NK-92 (cell line): ENCODE results near the gene SLC2A14.
"Not testable (repeated sequence)": the region's sequence is repeated elsewhere in the genome, so short reads cannot be mapped to it uniquely, and the experiment has no call there.

Source experiments
- DNase-seq: peaks from one replicate; lab custom pipeline; 2025; ENCODE audit not compliant: unreplicated experiment; lab: John Stamatoyannopoulos, UW

Gene SLC2A14

DNA sequence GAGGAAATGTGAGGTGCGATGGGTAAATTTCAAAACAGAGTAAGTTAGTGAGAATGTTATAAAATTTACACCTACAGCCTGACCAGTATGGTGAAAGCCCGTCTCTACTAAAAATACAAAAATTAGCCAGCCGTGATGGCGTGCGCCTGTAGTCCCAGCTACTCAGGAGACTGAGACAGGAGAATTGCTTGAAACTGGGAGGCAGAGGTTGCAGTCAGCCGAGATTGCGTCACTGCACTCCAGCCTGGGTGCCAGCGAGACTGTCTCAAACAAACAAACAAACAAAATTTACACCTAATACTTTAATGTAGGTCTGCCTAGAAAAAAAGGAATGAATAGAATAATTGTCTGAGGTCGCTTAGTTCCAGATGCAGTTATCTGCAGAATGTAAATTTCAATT lies 37.6 kb downstream of the SLC2A14 start:
- no peak for DNase-seq

DNA sequence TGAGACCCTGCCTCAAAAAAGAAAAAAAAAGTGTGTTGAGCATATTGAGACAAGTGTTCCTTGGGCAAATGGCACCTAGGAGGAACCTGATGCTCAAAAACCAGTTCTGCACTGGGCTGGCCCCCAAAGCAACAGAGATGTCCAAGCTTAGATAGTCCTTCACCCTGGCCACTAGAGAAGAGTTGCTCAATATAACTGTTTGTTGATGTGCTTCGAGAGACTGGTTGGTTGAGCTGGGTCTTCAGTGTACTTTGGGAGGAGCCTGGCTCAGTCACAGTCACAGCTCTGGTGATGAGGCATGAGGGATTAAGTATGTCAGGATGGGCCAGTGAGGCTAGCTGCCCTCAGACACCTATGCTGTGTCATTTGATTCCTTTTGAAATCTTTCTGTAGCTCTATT lies 38.0 kb downstream of the SLC2A14 start:
- no peak for DNase-seq

DNA sequence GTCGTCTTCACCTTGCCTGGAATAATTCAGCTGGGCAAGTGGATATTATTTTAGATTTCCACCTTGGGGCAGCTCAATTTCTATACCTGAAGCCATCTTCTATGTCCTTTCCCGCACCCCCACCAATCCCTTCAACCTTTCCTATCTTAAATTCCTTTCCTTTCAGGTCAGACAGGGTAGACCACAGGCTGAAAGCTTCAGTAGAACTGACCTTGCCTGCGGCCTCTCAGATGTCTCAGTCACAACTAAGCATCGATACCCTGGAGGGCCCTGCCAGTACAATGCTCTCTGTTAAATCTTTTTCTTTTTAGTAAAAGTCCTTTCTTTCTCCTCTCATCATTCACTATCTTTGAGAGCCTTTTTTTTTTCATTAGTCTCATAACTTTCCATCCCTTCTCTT lies 38.9 kb downstream of the SLC2A14 start:
- no peak for DNase-seq

DNA sequence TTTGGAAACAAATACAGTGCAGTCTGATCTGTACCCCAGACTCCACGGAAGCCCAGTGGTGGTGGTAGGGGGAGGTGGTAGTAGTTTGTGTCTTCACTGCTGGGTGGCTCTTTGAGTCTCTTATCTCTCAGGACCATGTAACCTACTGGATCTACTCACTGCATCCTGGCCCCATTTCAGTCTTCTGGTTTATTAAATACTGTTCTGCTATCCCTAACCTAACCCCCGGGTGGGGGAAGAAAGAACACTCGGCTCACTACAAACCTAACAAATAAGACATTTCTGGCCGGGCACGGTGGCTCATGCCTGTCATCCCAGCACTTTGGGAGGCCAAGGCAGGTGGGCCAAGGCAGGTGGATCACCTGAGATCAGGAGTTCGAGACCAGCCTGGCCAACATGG lies 39.5 kb downstream of the SLC2A14 start:
- not testable (repeated sequence) for DNase-seq

DNA sequence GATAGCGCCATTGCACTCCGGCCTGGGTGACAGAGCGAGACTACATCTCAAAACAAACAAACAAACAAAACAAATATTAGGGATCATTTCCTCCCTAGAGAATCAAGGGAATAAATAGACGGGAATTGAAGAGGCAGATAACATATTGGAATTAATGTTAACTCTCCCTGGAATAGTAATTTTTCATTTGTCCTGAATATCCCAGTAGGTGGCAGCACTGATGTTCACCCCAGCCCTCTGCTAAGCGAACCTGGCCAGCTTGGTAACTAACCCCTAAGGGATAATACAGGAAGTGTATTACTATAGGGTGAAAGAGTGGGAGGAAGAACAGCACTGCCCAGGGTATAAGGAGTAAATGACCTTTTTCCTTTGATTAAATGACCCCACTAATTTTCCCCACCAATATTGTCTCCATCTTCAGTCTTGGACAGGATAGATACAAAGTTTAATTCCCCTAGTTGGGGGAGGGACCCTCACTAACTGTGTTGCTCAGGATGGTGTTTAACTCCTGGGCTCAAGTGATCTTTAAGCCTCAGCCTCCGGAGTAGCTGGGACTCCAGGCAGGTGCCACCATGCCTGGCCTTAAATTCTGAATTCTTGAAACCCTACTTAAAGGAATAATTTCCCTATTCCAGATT lies 40.5 kb downstream of the SLC2A14 start:
- DNase-seq, result no peak

DNA sequence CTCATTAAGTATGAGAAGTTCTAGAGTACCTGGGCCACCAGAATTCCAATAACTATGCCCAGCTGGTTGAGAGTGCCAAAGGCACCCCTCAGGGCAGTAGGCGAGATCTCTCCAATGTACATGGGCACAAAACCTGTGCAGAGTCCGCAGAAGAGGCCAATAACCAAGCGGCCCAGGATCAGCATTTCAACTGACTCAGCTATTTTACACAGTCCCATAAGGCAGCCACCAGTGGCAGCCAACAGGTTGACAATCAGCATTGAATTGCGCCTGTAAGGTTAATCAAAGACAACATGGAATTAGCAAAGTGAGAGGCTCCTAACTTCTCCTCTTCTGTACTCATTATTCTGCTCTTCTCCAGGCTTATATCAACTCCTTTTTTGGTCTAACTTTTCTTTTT lies 43.0 kb downstream of the SLC2A14 start:
- DNase-seq, result not testable (repeated sequence)

DNA sequence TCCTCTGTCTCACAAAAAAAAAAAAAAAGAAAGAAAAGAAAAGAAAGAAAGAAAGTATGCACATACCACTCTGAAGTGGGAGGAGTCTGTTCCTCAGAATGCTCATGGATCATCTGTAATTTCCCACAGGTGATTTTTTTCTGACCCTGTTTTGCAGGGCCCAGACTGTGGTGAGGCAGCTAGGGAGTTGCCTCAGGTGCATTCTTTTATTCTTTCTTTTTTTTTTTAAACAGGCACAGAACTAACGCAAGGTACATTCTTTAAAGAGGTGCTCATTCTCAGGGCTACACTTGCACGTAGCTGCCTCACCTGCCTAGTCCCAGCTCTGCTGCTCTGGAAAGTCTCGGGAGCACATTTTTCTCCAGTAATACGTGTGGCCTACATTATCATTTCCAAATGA lies 47.0 kb downstream of the SLC2A14 start:
- DNase-seq, result not testable (repeated sequence)

DNA sequence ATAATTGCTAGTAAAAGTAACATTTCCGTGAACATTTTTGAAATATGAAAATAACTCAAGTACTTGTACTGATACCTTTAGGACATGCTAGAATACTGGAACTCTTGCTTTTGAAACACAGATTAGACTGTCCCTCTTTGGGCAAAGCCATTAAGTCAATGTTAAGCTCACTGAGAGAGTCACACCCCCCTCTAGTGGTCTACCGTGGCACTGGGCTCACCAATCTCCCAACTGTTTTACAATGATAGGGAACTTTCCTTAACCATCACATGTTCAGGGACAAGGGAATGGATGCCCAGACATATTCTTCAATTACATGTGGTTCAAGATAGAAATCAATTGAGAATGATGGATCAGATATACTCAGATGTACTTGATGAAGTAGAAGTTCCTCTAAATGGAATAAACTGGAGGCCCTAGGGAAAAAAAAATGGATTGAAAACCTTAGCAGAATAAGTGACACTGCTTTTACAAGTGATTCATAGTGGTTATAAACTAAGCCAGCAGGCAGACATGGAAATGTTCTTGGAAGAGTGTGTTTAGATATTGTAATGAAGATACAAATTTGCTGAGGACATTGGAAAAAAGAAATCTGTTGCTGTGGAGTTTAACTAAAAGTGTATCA lies 65.7 kb downstream of the SLC2A14 start:
- DNase-seq, result no peak

DNA sequence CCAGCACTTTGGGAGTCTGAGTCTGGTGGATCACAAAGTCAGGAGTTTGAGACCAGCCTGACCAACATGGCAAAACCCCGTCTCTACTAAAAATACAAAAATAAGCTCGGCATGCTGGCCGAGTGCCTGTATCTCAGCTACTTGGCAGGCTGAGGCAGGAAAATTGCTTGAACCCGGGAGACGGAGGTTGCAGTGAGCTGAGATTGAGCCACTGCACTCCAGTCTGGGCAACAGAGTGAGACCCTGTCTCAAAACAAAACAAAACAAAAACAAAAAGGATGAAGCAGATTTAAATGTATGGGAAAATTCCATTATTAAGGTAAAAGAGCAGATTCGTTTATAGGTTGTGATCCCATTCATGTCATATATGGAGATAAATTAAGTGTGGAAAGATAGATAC lies 66.4 kb downstream of the SLC2A14 start:
- DNase-seq, result not testable (repeated sequence)

DNA sequence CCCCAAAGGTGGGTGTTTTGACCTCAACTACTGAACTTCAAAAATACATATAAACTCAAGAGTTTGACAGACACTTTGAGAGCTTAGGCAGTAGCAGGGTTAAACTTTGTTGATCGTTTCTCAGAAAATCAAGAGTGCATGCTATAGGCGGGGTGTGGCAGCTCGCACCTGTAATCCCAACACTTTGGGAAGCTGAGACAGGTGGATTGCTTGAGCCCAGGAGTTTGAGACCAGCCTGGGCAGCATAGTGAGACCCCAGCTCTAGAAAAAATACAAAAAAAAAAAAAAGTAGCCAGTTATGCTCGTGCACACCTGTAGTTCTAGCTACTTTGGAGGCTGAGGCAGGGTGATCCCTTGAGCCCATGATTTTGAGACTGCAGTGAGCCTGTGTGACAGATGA lies 71.3 kb downstream of the SLC2A14 start:
- DNase-seq, result no peak

DNA sequence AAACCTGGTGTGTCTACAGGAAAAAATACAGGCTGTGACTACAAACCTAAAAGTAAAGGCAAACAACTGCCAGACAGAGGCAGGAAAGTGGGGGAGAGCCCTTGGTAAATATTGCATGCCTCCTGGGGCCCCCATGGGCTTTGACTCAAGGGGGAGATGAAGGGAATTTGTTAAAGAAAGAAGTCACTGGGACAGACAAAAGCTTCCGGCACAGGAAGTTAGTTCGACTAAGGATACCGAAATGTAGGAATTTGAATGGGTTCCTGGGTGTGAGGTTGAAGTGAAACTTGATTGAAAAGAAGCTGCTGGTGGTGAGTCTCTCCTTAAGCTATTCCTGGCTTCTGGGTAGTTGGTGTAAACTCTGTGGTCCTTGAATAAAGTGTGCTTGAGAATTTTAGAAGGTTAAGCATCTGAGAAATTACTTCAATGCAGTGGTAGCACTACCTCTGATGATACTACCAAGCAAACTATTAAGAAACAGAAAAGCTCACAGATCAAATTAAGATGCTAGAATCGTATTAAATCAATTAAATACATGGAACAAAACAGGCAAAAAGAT lies 73.9 kb downstream of the SLC2A14 start:
- DNase-seq, result not testable (repeated sequence)

DNA sequence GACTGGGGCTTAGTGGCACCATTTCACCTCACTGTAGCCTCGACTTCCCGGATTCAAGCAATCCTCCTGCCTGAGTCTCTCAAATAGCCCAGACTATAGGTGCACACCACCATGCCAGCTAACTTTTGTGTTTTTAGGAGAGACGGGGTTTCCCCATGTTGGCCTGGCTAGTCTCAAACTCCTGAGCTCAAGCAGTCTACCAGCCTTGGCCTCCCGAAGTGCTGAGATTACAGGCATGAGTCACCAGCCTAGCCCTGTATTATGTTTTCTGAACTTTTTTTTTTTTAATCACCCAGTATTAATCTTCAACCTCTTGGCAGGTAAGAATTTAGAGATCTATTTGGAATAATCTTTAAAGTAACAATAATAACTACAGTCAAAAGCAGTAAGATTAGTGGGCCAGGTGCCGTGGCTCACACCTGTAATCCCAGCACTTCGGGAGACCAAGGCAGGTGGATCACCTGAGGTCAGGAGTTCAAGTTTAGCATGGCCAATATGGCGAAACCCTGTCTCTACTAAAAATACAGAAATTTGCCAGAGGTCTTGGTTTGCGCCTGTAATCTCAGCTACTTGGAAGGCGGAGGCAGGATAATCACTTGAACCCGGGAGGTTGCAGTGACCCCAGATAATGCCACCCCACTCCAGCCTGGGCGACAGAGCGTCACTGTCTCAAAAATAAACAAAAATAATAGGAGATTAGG lies 74.9 kb downstream of the SLC2A14 start:
- DNase-seq, result no peak

DNA sequence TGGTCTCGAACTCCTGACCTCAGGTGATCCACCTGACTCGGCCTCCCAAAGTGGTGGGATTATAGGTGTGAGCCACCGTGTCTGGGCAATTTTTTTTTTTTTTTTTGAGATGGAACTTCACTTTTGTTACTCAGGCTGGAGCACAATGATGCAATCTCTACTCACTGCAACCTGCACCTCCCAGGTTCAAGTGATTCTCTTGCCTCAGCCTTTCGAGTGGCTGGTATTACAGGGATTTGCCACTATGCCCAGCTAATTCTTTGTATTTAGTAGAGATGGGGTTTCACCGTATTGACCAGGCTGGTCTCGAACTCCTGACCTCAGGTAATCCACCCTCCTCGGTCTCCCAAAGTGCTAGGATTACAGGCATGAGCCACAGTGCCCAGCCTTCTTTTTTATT lies 75.4 kb downstream of the SLC2A14 start:
- DNase-seq, result not testable (repeated sequence)

DNA sequence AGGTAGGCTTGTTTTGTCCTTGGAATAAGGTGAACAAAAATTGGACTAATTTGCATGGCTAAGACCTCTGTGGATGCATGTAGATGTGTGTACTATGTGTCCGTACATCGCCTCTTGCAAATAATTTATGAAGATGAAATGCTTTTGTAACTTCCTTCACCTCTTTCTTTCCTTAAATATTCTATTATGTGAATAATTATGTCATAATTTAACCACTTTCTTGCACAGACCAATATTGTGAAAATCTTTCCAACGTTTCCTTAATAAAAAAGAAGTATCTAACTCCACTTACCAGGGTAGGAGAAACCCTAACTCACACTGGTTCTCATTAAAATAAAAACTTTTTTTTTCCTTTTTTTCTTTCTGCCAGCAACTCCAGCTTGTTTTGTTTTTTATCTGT lies 79.5 kb downstream of the SLC2A14 start:
- DNase-seq, result no peak

DNA sequence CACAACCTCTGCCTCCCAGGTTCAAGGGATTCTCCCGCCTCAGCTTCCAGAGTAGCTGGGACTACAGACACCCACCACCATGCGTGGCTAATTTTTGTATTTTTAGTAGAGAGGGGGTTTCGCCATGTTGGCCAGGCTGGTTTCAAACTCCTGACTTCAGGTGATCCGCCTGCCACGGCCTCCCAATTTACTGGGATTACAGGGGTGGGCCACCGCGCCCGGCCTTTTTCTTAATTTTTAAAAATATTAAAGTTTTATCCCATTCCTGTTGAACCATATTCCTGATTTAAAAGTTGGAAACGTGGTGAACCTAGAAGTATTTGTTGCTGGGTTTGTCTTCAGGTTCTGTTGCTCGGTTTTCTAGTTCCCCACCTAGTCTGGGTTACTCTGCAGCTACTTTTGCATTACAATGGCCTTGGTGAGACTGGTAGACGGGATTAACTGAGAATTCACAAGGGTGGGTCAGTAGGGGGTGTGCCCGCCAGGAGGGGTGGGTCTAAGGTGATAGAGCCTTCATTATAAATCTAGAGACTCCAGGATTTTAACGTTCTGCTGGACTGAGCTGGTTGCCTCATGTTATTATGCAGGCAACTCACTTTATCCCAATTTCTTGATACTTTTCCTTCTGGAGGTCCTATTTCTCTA lies 83.7 kb downstream of the SLC2A14 start, which contains the start of gene NANOG:
TSS of gene NANOG (plus strand) at position 519 of the 645 bp plus-strand sequence. CDS start 213 bp downstream, outside the sequence.
- not testable (repeated sequence) for DNase-seq

DNA sequence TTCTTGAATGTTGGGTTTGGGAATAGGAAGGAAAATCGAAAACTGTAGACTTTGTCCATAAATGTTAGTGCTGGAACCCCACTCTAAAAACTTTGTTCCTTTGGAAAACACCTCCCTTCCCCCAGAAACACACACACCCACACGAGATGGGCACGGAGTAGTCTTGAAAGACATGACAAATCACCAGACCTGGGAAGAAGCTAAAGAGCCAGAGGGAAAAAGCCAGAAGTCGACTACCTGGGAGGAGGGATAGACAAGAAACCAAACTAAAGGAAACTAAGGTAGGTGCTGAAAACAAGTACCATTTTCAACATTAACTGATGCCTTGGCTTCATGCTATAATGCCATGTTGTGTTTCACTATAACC lies 84.4 kb downstream of the SLC2A14 start:
- DNase-seq, result no peak

DNA sequence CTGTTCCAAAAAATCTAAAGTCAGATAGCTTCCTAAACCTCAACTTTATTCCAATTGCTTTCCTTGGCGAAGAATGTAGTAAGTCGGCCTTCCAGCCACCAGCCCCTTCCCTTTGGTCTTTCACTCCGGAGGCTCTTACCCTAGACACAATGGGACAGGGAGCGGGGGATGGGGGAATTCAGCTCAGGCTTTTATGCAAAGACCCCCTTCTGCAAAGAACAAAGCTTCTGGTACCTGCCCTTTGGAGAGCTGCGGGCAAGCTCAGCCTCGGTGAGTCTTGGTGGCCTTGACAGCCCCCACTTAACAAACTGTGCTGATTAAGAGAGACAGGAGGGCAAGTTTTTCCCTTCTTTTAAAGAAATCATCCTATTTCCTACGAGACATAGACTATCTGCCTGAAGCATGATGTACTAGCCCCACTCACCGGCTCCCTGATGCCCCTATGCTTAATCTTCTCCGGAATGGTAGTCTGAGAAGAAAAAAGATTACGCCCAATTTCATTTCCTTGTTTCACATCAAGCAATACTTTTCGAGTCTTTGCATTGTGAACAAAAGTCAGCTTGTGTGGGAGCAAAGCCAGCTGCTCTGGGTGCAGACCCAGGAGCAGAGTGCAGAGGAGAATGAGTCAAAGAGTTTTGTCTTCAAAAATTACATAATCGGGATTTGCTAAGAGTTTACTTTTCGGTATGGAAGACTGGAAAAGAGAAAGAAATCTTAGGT lies 85.0 kb downstream of the SLC2A14 start:
- no peak for DNase-seq

DNA sequence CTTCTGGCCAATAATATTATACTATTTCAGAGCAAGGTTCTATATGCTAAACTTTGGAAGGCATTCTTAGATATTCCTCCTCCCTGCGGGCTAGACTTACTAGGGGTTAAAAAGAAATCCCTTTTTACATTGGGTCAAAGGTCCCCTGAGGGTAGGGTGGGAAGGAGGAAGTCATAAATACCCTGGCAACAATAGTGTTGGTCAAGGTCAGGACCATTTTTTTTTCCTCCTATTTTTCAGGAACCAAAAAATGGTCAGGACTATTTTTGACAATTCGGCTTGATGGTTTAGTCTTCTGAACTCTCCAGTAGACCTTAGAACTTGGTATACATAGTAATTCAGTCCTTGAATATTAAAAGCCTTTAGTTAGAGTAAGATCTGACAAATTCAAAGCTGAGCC lies 88.0 kb downstream of the SLC2A14 start:
- no peak for DNase-seq

DNA sequence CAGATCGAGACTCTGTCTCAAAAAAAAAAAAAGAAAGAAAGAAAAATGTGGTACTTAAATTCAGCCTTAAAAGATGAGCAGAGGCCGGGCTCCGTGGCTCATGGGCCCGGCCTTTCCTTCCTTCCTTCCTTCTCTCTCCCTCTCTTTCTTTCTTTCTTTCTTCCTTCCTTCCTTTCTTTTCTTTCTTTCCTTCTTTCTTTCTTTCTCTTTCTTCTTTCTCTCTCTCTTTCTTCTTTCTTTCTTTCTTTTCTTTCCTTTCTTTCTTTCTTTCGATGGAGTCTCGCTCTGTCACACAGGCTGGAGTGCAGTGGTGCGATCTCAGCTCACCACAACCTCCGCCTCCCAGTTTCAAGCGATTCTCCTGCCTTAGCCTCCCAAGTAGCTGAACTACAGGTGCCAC lies 89.3 kb downstream of the SLC2A14 start:
- DNase-seq, result not testable (repeated sequence)

DNA sequence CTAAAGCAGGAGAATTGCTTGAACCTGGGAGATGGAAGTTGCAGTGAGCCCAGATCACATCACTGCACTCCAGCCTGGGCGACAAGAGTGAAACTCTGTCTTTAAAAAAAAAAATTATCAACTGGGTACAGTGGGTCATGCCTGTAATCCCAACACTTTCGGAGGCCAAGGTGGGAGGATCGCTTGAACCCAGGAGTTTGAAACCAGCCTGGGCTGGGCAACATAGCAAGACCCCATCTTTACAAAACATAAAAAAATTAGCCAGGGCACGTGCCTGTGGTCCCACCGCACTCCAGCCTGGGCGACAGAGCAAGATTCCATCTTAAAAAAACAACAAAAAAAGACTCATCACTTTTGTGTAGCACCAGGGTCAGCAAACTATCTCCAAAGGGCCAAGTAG lies 90.7 kb downstream of the SLC2A14 start:
- no peak for DNase-seq

DNA sequence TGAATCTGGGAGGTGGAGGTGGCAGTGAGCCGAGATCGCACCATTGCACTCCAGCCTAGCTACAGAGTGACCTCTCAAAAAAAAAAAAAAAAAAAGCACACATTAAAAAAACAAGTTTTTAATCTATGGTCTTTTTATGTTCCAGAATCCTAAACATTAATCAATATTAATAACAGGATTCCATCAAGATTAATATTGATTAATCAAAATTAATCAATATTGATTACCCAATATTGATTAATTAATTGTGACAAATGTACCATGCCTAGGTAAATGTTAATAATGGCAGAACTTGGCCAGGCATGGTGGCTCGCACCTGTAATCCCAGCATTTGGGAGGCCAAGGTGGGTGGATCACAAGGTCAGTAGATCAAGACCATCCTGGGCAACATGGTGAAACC lies 91.4 kb downstream of the SLC2A14 start:
- DNase-seq, result no peak
